Mesendoderm (in vitro differentiated cells): ENCODE data around the gene KIAA0232.

ENCODE experiments used
- DNase-seq: peaks from one replicate; pipeline ENCODE4 v3.0.0; 2013
- H2AK5ac ChIP-seq: 2 replicates; pipeline ENCODE4 v1.6.1; 2013; ENCODE audit warnings: low read length, inconsistent platforms
- H2BK120ac ChIP-seq: 2 replicates; pipeline ENCODE4 v1.6.1; 2013; ENCODE audit warnings: low read depth, mild to moderate bottlenecking, low read length, moderate library complexity, mixed read lengths
- H2BK15ac ChIP-seq: replicated peaks from 2 replicates; pipeline ENCODE4 v1.6.1; 2013; ENCODE audit warnings: low read depth, mild to moderate bottlenecking, moderate library complexity
- H2BK5ac ChIP-seq: 2 replicates; pipeline ENCODE4 v1.6.1; 2013; ENCODE audit warnings: low read length, inconsistent platforms
- H3K18ac ChIP-seq: 2 replicates; pipeline ENCODE4 v1.6.1; 2013; ENCODE audit warnings: mild to moderate bottlenecking, low read length, mixed read lengths
- H3K23ac ChIP-seq: one replicate; pipeline ENCODE4 v1.6.1; 2013; ENCODE audit warnings: low read length
- H3K27ac ChIP-seq: 2 replicates; pipeline ENCODE4 v1.5.1; 2013; ENCODE audit warnings: low read depth, mild to moderate bottlenecking, inconsistent platforms, low read length, moderate library complexity
- H3K27me3 ChIP-seq: 2 replicates; pipeline ENCODE4 v1.6.1; 2013; ENCODE audit warnings: low read length, control low read depth, mild to moderate bottlenecking, inconsistent platforms; ENCODE audit not compliant: insufficient read depth, poor library complexity
- H3K36me3 ChIP-seq: 2 replicates; pipeline ENCODE4 v1.6.1; 2013; ENCODE audit warnings: low read length, inconsistent platforms; ENCODE audit not compliant: control insufficient read depth, insufficient read depth
- H3K4ac ChIP-seq: one replicate; pipeline ENCODE4 v1.6.1; 2013; ENCODE audit warnings: low read depth, mild to moderate bottlenecking, low read length, moderate library complexity
- H3K4me1 ChIP-seq: 2 replicates; pipeline ENCODE4 v1.6.1; 2013; ENCODE audit warnings: low read depth, low read length, inconsistent platforms; ENCODE audit not compliant: control insufficient read depth
- H3K4me2 ChIP-seq: 2 replicates; pipeline ENCODE4 v1.6.1; 2013; ENCODE audit warnings: low read length
- H3K4me3 ChIP-seq: 2 replicates; pipeline ENCODE4 v1.5.1; 2013; ENCODE audit warnings: mild to moderate bottlenecking, low read length
- H3K56ac ChIP-seq: one replicate; pipeline ENCODE4 v1.6.1; 2013; ENCODE audit warnings: low read length
- H3K79me1 ChIP-seq: 2 replicates; pipeline ENCODE4 v1.6.1; 2013; ENCODE audit warnings: low read length, inconsistent platforms
- H3K79me2 ChIP-seq: 2 replicates; pipeline ENCODE4 v1.6.1; 2013; ENCODE audit warnings: mild to moderate bottlenecking, low read length; ENCODE audit not compliant: control insufficient read depth, insufficient read depth
- H3K9ac ChIP-seq: 2 replicates; pipeline ENCODE4 v1.6.1; 2013; ENCODE audit warnings: low read length, inconsistent platforms
- H4K5ac ChIP-seq: one replicate; pipeline ENCODE4 v1.6.1; 2013; ENCODE audit warnings: low read length
- H4K8ac ChIP-seq: one replicate; pipeline ENCODE4 v1.6.1; 2013; ENCODE audit warnings: low read depth, mild to moderate bottlenecking, control low read depth, low read length, moderate library complexity
- WGBS: extraction: QIAGEN DNeasy Blood & Tissue Kit; methylation state at CpG from one replicate; pipeline ENCODE4 v1.1.7; 2013; ENCODE audit warnings: low lambda C conversion rate, missing lambda C conversion rate; ENCODE audit not compliant: insufficient coverage; ENCODE audit errors: extremely low coverage; 5-methylcytosine and 5-hydroxymethylcytosine counted together

Gene KIAA0232

GRCh38 chr4:6915041-6916005, 132.8 kb downstream of the KIAA0232 start:
- no peak for DNase-seq
- Histone ChIP-seq H3K9ac (no peak overlapping the region), H3K18ac (no peak overlapping the region), H4K8ac (no peak overlapping the region), H3K79me1 (peaks cover 5% of the 10 kb centered on the region), H3K23ac (no peak overlapping the region), H3K4ac (no peak overlapping the region), H3K56ac (no peak overlapping the region), H3K4me1 (no peaks in the 10 kb centered on the region), H3K36me3 (no peaks in the 10 kb centered on the region), H3K27ac (no peak overlapping the region), H2BK120ac (no peak overlapping the region), H3K79me2 (no peaks in the 10 kb centered on the region), H4K5ac (no peak overlapping the region), H3K27me3 (no peaks in the 10 kb centered on the region), H2BK5ac (no peak overlapping the region), H3K4me3 (no peak overlapping the region), H2AK5ac (no peak overlapping the region), H3K4me2 (no peak overlapping the region), H2BK15ac (no peak overlapping the region)
- WGBS, result no CpG with 5 or more reads among the region's 18 CpGs

- H3K23ac ChIP-seq, result no peak overlapping the region
- no peak overlapping the region for H3K4me2 ChIP-seq
- no CpG with 5 or more reads among the region's 12 CpGs for WGBS
- no peak overlapping the region for H4K5ac ChIP-seq
- H3K56ac ChIP-seq, result no peak overlapping the region
- H3K27me3 ChIP-seq, result no peaks in the 10 kb centered on the region
- H3K79me1 ChIP-seq, result peaks cover 5% of the 10 kb centered on the region
- H2BK120ac ChIP-seq, result no peak overlapping the region
- H3K27ac ChIP-seq, result no peak overlapping the region
- no peak overlapping the region for H2BK5ac ChIP-seq
- DNase-seq, result no peak
- no peaks in the 10 kb centered on the region for H3K4me1 ChIP-seq
- H3K4ac ChIP-seq, result no peak overlapping the region
- H3K4me3 ChIP-seq, result no peak overlapping the region
- H2BK15ac ChIP-seq, result no peak overlapping the region
- no peaks in the 10 kb centered on the region for H3K36me3 ChIP-seq
- H3K9ac ChIP-seq, result no peak overlapping the region
- H3K79me2 ChIP-seq, result no peaks in the 10 kb centered on the region
- no peak overlapping the region for H2AK5ac ChIP-seq
- H3K18ac ChIP-seq, result no peak overlapping the region
- H4K8ac ChIP-seq, result no peak overlapping the region
Observed at GRCh38 chr4:6916069-6916586, 133.6 kb downstream of the KIAA0232 start.

- H3K27ac ChIP-seq, result no peak overlapping the region
- H3K4me2 ChIP-seq, result no peak overlapping the region
- no peak overlapping the region for H3K18ac ChIP-seq
- H4K8ac ChIP-seq, result no peak overlapping the region
- no peaks in the 10 kb centered on the region for H3K4me1 ChIP-seq
- no CpG with 5 or more reads among the region's 15 CpGs for WGBS
- no peaks in the 10 kb centered on the region for H3K27me3 ChIP-seq
- no peak overlapping the region for H3K4ac ChIP-seq
- H2BK120ac ChIP-seq, result no peak overlapping the region
- H3K36me3 ChIP-seq, result no peaks in the 10 kb centered on the region
- no peak overlapping the region for H3K23ac ChIP-seq
- H3K79me1 ChIP-seq, result peaks cover 4% of the 10 kb centered on the region
- H2AK5ac ChIP-seq, result no peak overlapping the region
- H3K79me2 ChIP-seq, result no peaks in the 10 kb centered on the region
- H2BK5ac ChIP-seq, result no peak overlapping the region
- H3K9ac ChIP-seq, result no peak overlapping the region
- H4K5ac ChIP-seq, result no peak overlapping the region
- H3K4me3 ChIP-seq, result no peak overlapping the region
- no peak overlapping the region for H3K56ac ChIP-seq
- no peak overlapping the region for H2BK15ac ChIP-seq
- peak; percentile 61 for DNase-seq
Observed at GRCh38 chr4:6916587-6917460, 134.3 kb downstream of the KIAA0232 start.

GRCh38 chr4:6917461-6918271, 135.1 kb downstream of the KIAA0232 start:
- no CpG with 5 or more reads among the region's 18 CpGs for WGBS
- peak; percentile 54 for DNase-seq
- H2BK15ac ChIP-seq, result no peak overlapping the region
- no peak overlapping the region for H3K4me2 ChIP-seq
- H2BK5ac ChIP-seq, result no peak overlapping the region
- H2AK5ac ChIP-seq, result no peak overlapping the region
- no peaks in the 10 kb centered on the region for H3K79me2 ChIP-seq
- H3K56ac ChIP-seq, result peak overlapping the region; percentile 8
- H3K36me3 ChIP-seq, result no peaks in the 10 kb centered on the region
- no peaks in the 10 kb centered on the region for H3K4me1 ChIP-seq
- no peak overlapping the region for H2BK120ac ChIP-seq
- no peaks in the 10 kb centered on the region for H3K27me3 ChIP-seq
- H3K27ac ChIP-seq, result no peak overlapping the region
- H3K79me1 ChIP-seq, result peaks cover 4% of the 10 kb centered on the region
- H4K5ac ChIP-seq, result no peak overlapping the region
- no peak overlapping the region for H3K4me3 ChIP-seq
- no peak overlapping the region for H3K18ac ChIP-seq
- no peak overlapping the region for H3K4ac ChIP-seq
- no peak overlapping the region for H3K23ac ChIP-seq
- no peak overlapping the region for H4K8ac ChIP-seq
- H3K9ac ChIP-seq, result no peak overlapping the region

GRCh38 chr4:6918338-6918737, 135.8 kb downstream of the KIAA0232 start:
- Histone ChIP-seq H2BK120ac (no peak overlapping the region), H4K5ac (no peak overlapping the region), H2BK5ac (no peak overlapping the region), H2AK5ac (no peak overlapping the region), H3K9ac (no peak overlapping the region), H3K27ac (no peak overlapping the region), H3K56ac (no peak overlapping the region), H3K36me3 (no peaks in the 10 kb centered on the region), H3K23ac (no peak overlapping the region), H2BK15ac (no peak overlapping the region), H3K4ac (no peak overlapping the region), H4K8ac (no peak overlapping the region), H3K4me1 (no peaks in the 10 kb centered on the region), H3K27me3 (no peaks in the 10 kb centered on the region), H3K4me2 (no peak overlapping the region), H3K79me2 (no peaks in the 10 kb centered on the region), H3K18ac (no peak overlapping the region), H3K4me3 (no peak overlapping the region), H3K79me1 (peaks cover 4% of the 10 kb centered on the region)
- DNase-seq, result no peak
- WGBS, result no CpG with 5 or more reads among the region's 7 CpGs
